HEK293T (cell line): ENCODE data around the gene PON3.

Source experiments
- FOXM1 ChIP-seq: fragments of 450-650 bp; IDR thresholded peaks from 2 replicates; pipeline ENCODE4 v1.6.1; 2017; ENCODE audit warnings: mild to moderate bottlenecking, borderline replicate concordance
- SP1 ChIP-seq: fragments of 450-650 bp; IDR thresholded peaks from 2 replicates; pipeline ENCODE4 v1.6.1; 2017

DNA sequence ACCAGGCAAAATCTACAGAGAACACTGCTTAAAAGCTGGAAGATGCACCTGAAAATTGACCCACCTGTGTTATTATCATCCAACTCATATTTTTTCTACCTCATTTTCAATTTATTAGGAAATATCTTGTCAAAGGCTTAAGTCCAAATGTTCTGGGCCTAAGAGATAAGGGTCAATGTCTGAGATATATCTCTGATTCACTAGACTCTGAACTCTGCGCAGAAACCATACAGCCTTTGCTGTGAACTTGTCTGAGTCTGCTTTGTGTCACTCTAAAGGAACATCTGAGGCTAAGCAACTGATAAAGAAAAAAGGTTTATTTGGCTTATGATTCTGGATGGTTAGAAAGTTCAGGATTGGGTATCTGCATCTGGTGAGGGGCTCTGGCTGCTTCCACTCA lies 75.5 kb downstream of the PON3 start:
- TF ChIP-seq FOXM1: no peak
- TF ChIP-seq SP1: no peak
